ENCODE data around the gene ANKRD13C.
"Not testable (repeated sequence)": the region's sequence is repeated elsewhere in the genome, so short reads cannot be mapped to it uniquely, and the experiment has no call there.

The ANKRD13C gene

GRCh38 chr1:70354332-70355110 is at the start of gene ANKRD13C:
TSS of gene ANKRD13C (minus strand) at chr1:70354722. CDS start at chr1:70354408, 314 bp downstream.
- DNase-seq (ENCODE audit: low read depth in 3 of 3): peak; percentile 78 to 87 (median 81)

GRCh38 chr1:70403759-70404158 is 49.2 kb upstream of the ANKRD13C start:
- DNase-seq (ENCODE audit: low read depth in 3 of 3): no peak

GRCh38 chr1:70401974-70402373 is 47.5 kb upstream of the ANKRD13C start:
- no peak for DNase-seq (ENCODE audit: low read depth in 3 of 3)

- DNase-seq (ENCODE audit: low read depth in 3 of 3): no peak
Observed at GRCh38 chr1:70400335-70400734, 45.8 kb upstream of the ANKRD13C start.

GRCh38 chr1:70397013-70397412 is 42.5 kb upstream of the ANKRD13C start:
- DNase-seq (ENCODE audit: low read depth in 3 of 3): no peak

GRCh38 chr1:70396607-70397006 is 42.1 kb upstream of the ANKRD13C start:
- no peak for DNase-seq (ENCODE audit: low read depth in 3 of 3)

GRCh38 chr1:70392626-70393025 is 38.1 kb upstream of the ANKRD13C start:
- DNase-seq (ENCODE audit: low read depth in 3 of 3): no peak

GRCh38 chr1:70387507-70387906 is 33.0 kb upstream of the ANKRD13C start:
- no peak for DNase-seq (ENCODE audit: low read depth in 3 of 3)

GRCh38 chr1:70386121-70386520 is 31.6 kb upstream of the ANKRD13C start:
- DNase-seq (ENCODE audit: low read depth in 3 of 3): no peak

- no peak for DNase-seq (ENCODE audit: low read depth in 3 of 3)
Observed at GRCh38 chr1:70385477-70385876, 31.0 kb upstream of the ANKRD13C start.

GRCh38 chr1:70384542-70384941 is 30.0 kb upstream of the ANKRD13C start:
- DNase-seq (ENCODE audit: low read depth in 3 of 3): no peak

GRCh38 chr1:70383483-70383882 is 29.0 kb upstream of the ANKRD13C start:
- no peak for DNase-seq (ENCODE audit: low read depth in 3 of 3)

GRCh38 chr1:70382682-70383081 is 28.2 kb upstream of the ANKRD13C start:
- no peak for DNase-seq (ENCODE audit: low read depth in 3 of 3)

- DNase-seq (ENCODE audit: low read depth in 3 of 3): no peak
Observed at GRCh38 chr1:70376196-70376595, 21.7 kb upstream of the ANKRD13C start.

GRCh38 chr1:70373580-70373979 is 19.1 kb upstream of the ANKRD13C start:
- not testable (repeated sequence) for DNase-seq (ENCODE audit: low read depth in 3 of 3)

- no peak for DNase-seq (ENCODE audit: low read depth in 3 of 3)
Observed at GRCh38 chr1:70372426-70372825, 17.9 kb upstream of the ANKRD13C start.

- DNase-seq (ENCODE audit: low read depth in 3 of 3): not testable (repeated sequence)
Observed at GRCh38 chr1:70371586-70371985, 17.1 kb upstream of the ANKRD13C start.

- not testable (repeated sequence) for DNase-seq (ENCODE audit: low read depth in 3 of 3)
Observed at GRCh38 chr1:70367397-70367796, 12.9 kb upstream of the ANKRD13C start.

- DNase-seq (ENCODE audit: low read depth in 3 of 3): not testable (repeated sequence)
Observed at GRCh38 chr1:70366997-70367396, 12.5 kb upstream of the ANKRD13C start.

- not testable (repeated sequence) for DNase-seq (ENCODE audit: low read depth in 3 of 3)
Observed at GRCh38 chr1:70366425-70366952, 12.0 kb upstream of the ANKRD13C start.

- DNase-seq (ENCODE audit: low read depth in 3 of 3): no peak
Observed at GRCh38 chr1:70364439-70364838, 9.9 kb upstream of the ANKRD13C start.

GRCh38 chr1:70361727-70362398 is 7.3 kb upstream of the ANKRD13C start:
- no peak for DNase-seq (ENCODE audit: low read depth in 3 of 3)

GRCh38 chr1:70360321-70360720 is 5.8 kb upstream of the ANKRD13C start:
- DNase-seq (ENCODE audit: low read depth in 3 of 3): no peak

All from stimulated activated CD4-positive, alpha-beta T cell treated with anti-CD3 and anti-CD28 coated beads, TNF-alpha, amount 100 ng/mL, for 24 hours (primary cell).